ENCODE results near the gene SEMA4B. TPM values are rescaled to one million over a fixed set of nuclear protein-coding genes. Genes with fewer than 3 reads are reported as not detected.

Gene SEMA4B
- total and polyA plus RNA-seq, 9 of the 15 experiments (the other 6 are each of a cell fraction or from before 2014, with no cell fraction given), result 1.3 to 33.6 (median 11.0) TPM

GRCh38 chr15:90184786-90185704 lies 16.1 kb upstream of the SEMA4B start (continued):
- TF ChIP-seq E2F4 (CRISPR knock-in tag; IDR thresholded peaks at IDR 0.05; ENCODE audit: low read depth) (no peak), TRIM25 (IDR thresholded peaks at IDR 0.05; ENCODE audit: borderline replicate concordance) (no peak), ZSCAN29 (IDR thresholded peaks at IDR 0.05) (no peak), MAFG (tag; conservative IDR thresholded peaks at IDR 0.05) (no peak), POLR2B (IDR thresholded peaks at IDR 0.05; ENCODE audit: low read depth, partially characterized antibody) (peak; percentile 23), PHTF2 (CRISPR knock-in tag; IDR thresholded peaks at IDR 0.05) (no peak), PCBP1 (IDR thresholded peaks at IDR 0.05; ENCODE audit: low read depth, low read length, poor library complexity, severe bottlenecking) (peak; percentile 41), GTF2E2 (tag; IDR thresholded peaks at IDR 0.05) (0 out of 2 replicates have a peak, but pooled peaks have one; percentile 4), EHMT2 (IDR thresholded peaks at IDR 0.05) (no peak), STAT6 (CRISPR knock-in tag; IDR thresholded peaks at IDR 0.05) (0 out of 2 replicates have a peak, but pooled peaks have one; percentile 60), ELF1 (tag; IDR thresholded peaks at IDR 0.05) (peak; percentile 88), ZBTB7A (IDR thresholded peaks at IDR 0.05; ENCODE audit: borderline replicate concordance, control insufficient read depth, low read depth, low read length) (peak; percentile 70), PRDM10 (IDR thresholded peaks at IDR 0.05; ENCODE audit: partially characterized antibody) (peak; percentile 15), TSC22D4 (tag; IDR thresholded peaks at IDR 0.05) (no peak), KAT2B (IDR thresholded peaks at IDR 0.05; ENCODE audit: low read depth, low read length) (no peak), HDAC2 (IDR thresholded peaks at IDR 0.05) (0 out of 2 replicates have a peak, but pooled peaks have one; percentile 31), PHF20 (IDR thresholded peaks at IDR 0.05; ENCODE audit: partially characterized antibody) (no peak)
